Activated naive CD4-positive, alpha-beta T cell treated with anti-CD3 and anti-CD28 coated beads, Interleukin-2, amount 10 ng/mL, durations not matched to agents 7 days and 5 days (primary cell): ENCODE results near the gene SLC25A51.

Experiments used
- CTCF ChIA-PET: fragments of 350-600 bp; sonication (Branson Sonifier 250); formaldehyde crosslinking; loops from one replicate; lab custom pipeline; 2021; ENCODE audit warnings: antibody characterized with exemption; lab: Charles Lee
- DNase-seq: peaks from one replicate; pipeline ENCODE4 v3.0.0-alpha.2; 2020
- H3K27ac Mint-ChIP-seq: one replicate; pipeline ENCODE4 v1.8.0; 2021; ENCODE audit warnings: mild to moderate bottlenecking, moderate library complexity, mixed read lengths
- H3K27me3 Mint-ChIP-seq: one replicate; pipeline ENCODE4 v1.8.0; 2021; ENCODE audit warnings: mild to moderate bottlenecking, mixed read lengths
- H3K36me3 Mint-ChIP-seq: one replicate; pipeline ENCODE4 v1.8.0; 2021; ENCODE audit warnings: mixed read lengths
- H3K4me1 Mint-ChIP-seq: one replicate; pipeline ENCODE4 v1.8.0; 2021; ENCODE audit warnings: mixed read lengths
- H3K4me3 Mint-ChIP-seq: one replicate; pipeline ENCODE4 v1.8.0; 2021; ENCODE audit warnings: mild to moderate bottlenecking, moderate library complexity, mixed read lengths
- H3K9me3 Mint-ChIP-seq: one replicate; pipeline ENCODE4 v1.8.0; 2021; ENCODE audit warnings: mixed read lengths

SLC25A51 gene

GRCh38 chr9:37839496-37840461 lies 64.1 kb downstream of the SLC25A51 start:
- no peaks in the 10 kb centered on the region for H3K27me3 Mint-ChIP-seq
- no peak overlapping the region for H3K27ac Mint-ChIP-seq
- H3K4me3 Mint-ChIP-seq, result no peak overlapping the region
- H3K9me3 Mint-ChIP-seq, result no peaks in the 10 kb centered on the region
- peaks cover 2% of the 10 kb centered on the region for H3K4me1 Mint-ChIP-seq
- DNase-seq, result no peak
- CTCF ChIA-PET, result no interaction called here
- H3K36me3 Mint-ChIP-seq, result peaks cover 5% of the 10 kb centered on the region
